HepG2 (cell line): ENCODE results near the gene GLO1. TPM values are rescaled to one million over a fixed set of nuclear protein-coding genes. Genes with fewer than 3 reads are reported as not detected.

Experiments
- ATRX ChIP-seq: sonication (generic); formaldehyde crosslinking; IDR thresholded peaks from 2 replicates; pipeline ENCODE4 v1.4.0; 2020; ENCODE audit warnings: missing genetic modification reagents, borderline replicate concordance
- ETV6 ChIP-seq: sonication (generic); formaldehyde crosslinking; conservative IDR thresholded peaks from 2 replicates; pipeline ENCODE4 v1.4.0; 2020; ENCODE audit warnings: missing genetic modification reagents
- FOXK2 ChIP-seq: fragments of 450-650 bp; IDR thresholded peaks from 2 replicates; pipeline ENCODE4 v1.6.1; 2016
- MAFG ChIP-seq: sonication (generic); formaldehyde crosslinking; IDR thresholded peaks from 2 replicates; pipeline ENCODE4 v1.5.1; 2020; ENCODE audit warnings: mild to moderate bottlenecking, missing genetic modification reagents
- MTF2 ChIP-seq: sonication (generic); formaldehyde crosslinking; IDR thresholded peaks from 2 replicates; pipeline ENCODE4 v1.5.0; 2020; ENCODE audit warnings: missing genetic modification reagents, borderline replicate concordance
- NFE2L2 ChIP-seq: fragments of 150-350 bp; IDR thresholded peaks from 2 replicates; pipeline ENCODE4 v1.6.1; 2014; ENCODE audit warnings: low read length
- TCF7L2 ChIP-seq: IDR thresholded peaks from 2 replicates; pipeline ENCODE4 v1.6.1; 2011; ENCODE audit warnings: mild to moderate bottlenecking, low read depth, low read length, moderate library complexity
- THAP9 ChIP-seq: sonication (generic); formaldehyde crosslinking; IDR thresholded peaks from 2 replicates; pipeline ENCODE4; 2020; ENCODE audit warnings: missing genetic modification reagents, mild to moderate bottlenecking, borderline replicate concordance
- TOPORS ChIP-seq: sonication (generic); formaldehyde crosslinking; IDR thresholded peaks from 2 replicates; pipeline ENCODE4 v1.8.0; 2023; ENCODE audit warnings: mild to moderate bottlenecking, missing genetic modification reagents
- ZBTB26 ChIP-seq: IDR thresholded peaks from 2 replicates; pipeline ENCODE4 v1.6.1; 2016; ENCODE audit warnings: missing compliant biosample characterization, missing genetic modification reagents, borderline replicate concordance
- ZBTB3 ChIP-seq: sonication (generic); formaldehyde crosslinking; IDR thresholded peaks from 2 replicates; pipeline ENCODE4 v1.4.0; 2020; ENCODE audit warnings: low read depth, mild to moderate bottlenecking, moderate library complexity, missing genetic modification reagents, borderline replicate concordance
- ZNF282 ChIP-seq: fragments of 450-650 bp; IDR thresholded peaks from 2 replicates; pipeline ENCODE4 v1.6.1; 2018; ENCODE audit not compliant: partially characterized antibody
- ZNF574 ChIP-seq: sonication (generic); formaldehyde crosslinking; IDR thresholded peaks from 2 replicates; pipeline ENCODE4 v1.4.0; 2020; ENCODE audit warnings: missing genetic modification reagents
- ZNF607 ChIP-seq: sonication (generic); formaldehyde crosslinking; IDR thresholded peaks from 2 replicates; pipeline ENCODE4 v1.5.1; 2020; ENCODE audit warnings: missing genetic modification reagents, mild to moderate bottlenecking, borderline replicate concordance
- ZNF724P ChIP-seq: sonication (generic); formaldehyde crosslinking; IDR thresholded peaks from 2 replicates; pipeline ENCODE4 v1.8.0; 2022; ENCODE audit warnings: missing genetic modification reagents, borderline replicate concordance
- polyA plus RNA-seq, 8 experiments: library from polyadenylated mRNA; depleted of rRNA in 3 of 8; stranded (reverse) in 7 of 8; unstranded in 1 of 8; fragments of >200 nt; fragmentation: Illumina TruSeq in 4 of 8; extraction: Trizol in 4 of 8; gene quantifications; 2 replicates each; pipeline versions ENCODE4 v1.2.1 to v1.2.3, GENCODE V29; 2011 to 2016; ENCODE audit warnings: low read depth in 4 of 8, missing spikeins in 1 of 8, mixed read lengths in 1 of 8; ENCODE audit not compliant: insufficient read depth in 1 of 8
- total RNA-seq, 5 experiments: library from RNA; depleted of rRNA; stranded (reverse); fragments of >200 nt; fragmentation: Illumina TruSeq; extraction: Trizol; gene quantifications; 2 replicates each; pipeline ENCODE4 v1.2.3, GENCODE V29; 2016; ENCODE audit warnings: low read depth in 1 of 5
- TF ChIP-seq, protein P1 (sequence below): IDR thresholded peaks from 2 replicates; pipeline ENCODE4 v1.6.1; 2018; ENCODE audit warnings: missing genetic modification reagents, mild to moderate bottlenecking, missing compliant biosample characterization
- TF ChIP-seq, protein P2 (sequence below): sonication (generic); formaldehyde crosslinking; IDR thresholded peaks from 2 replicates; pipeline ENCODE4 v1.9.0; 2021; ENCODE audit warnings: missing genetic modification reagents, borderline replicate concordance

The GLO1 gene
- total and polyA plus RNA-seq, 2 of the 13 experiments (the other 11 are each of a cell fraction or from before 2014, with no cell fraction given): 77.1 to 177 TPM

DNA sequence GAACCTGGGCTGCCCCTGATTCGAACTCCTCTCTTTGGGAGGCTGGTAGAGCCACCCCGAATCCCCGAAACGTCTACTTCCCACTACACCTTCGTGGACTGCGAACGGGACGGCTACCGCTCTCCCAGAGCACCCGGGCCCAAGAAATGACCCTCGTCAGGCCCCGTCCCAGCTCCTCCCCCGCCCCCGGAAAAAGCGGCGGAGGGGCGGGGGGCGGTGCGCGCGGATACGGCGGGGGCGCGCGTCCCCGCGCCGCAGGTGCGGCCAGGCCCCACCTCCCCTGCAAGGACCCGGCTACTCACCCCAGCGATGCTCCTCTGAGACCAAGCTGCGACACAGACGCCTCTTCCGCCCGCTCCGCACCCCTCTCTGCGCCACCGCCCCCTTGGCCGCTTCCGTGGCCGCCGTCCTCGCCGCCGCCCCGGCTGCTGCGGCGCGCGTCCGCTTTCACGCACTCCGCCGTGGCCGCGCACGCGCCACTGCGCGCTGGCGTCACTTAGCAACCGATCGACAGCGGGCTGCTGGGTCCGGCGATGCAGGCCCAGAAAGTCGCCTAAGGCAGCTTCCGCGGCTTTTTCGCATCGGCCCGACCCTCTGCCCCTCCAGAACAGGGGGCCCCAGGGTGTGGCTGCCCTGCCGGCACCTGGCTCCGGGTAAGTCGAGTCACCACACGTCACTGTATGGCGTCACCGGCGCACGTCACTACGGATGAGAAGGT, 63.3 kb downstream of the GLO1 start, which contains the start of gene BTBD9 (continued):
- TF ChIP-seq THAP9 (no peak), ZNF282 (no peak), ZNF724P (CRISPR knock-in tag) (no peak), TCF7L2 (no peak), FOXK2 (no peak), NFE2L2 (no peak), TOPORS (CRISPR knock-in tag) (peak; percentile 65), ETV6 (CRISPR knock-in tag) (no peak), ATRX (CRISPR knock-in tag) (no peak), ZNF574 (CRISPR knock-in tag) (peak; percentile 71), ZBTB26 (peak; percentile 27; the same call in 1 of the 2 replicates), MTF2 (CRISPR knock-in tag) (0 out of 2 replicates have a peak, but pooled peaks have one; percentile 27), ZBTB3 (0 out of 2 replicates have a peak, but pooled peaks have one; percentile 61), MAFG (CRISPR knock-in tag) (0 out of 2 replicates have a peak, but pooled peaks have one; percentile 42), ZNF607 (CRISPR knock-in tag) (peak; percentile 91)
- TF ChIP-seq, protein P1, sequence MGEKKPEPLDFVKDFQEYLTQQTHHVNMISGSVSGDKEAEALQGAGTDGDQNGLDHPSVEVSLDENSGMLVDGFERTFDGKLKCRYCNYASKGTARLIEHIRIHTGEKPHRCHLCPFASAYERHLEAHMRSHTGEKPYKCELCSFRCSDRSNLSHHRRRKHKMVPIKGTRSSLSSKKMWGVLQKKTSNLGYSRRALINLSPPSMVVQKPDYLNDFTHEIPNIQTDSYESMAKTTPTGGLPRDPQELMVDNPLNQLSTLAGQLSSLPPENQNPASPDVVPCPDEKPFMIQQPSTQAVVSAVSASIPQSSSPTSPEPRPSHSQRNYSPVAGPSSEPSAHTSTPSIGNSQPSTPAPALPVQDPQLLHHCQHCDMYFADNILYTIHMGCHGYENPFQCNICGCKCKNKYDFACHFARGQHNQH: no peak; the same call in 1 of the 2 replicates
- TF ChIP-seq, protein P2, sequence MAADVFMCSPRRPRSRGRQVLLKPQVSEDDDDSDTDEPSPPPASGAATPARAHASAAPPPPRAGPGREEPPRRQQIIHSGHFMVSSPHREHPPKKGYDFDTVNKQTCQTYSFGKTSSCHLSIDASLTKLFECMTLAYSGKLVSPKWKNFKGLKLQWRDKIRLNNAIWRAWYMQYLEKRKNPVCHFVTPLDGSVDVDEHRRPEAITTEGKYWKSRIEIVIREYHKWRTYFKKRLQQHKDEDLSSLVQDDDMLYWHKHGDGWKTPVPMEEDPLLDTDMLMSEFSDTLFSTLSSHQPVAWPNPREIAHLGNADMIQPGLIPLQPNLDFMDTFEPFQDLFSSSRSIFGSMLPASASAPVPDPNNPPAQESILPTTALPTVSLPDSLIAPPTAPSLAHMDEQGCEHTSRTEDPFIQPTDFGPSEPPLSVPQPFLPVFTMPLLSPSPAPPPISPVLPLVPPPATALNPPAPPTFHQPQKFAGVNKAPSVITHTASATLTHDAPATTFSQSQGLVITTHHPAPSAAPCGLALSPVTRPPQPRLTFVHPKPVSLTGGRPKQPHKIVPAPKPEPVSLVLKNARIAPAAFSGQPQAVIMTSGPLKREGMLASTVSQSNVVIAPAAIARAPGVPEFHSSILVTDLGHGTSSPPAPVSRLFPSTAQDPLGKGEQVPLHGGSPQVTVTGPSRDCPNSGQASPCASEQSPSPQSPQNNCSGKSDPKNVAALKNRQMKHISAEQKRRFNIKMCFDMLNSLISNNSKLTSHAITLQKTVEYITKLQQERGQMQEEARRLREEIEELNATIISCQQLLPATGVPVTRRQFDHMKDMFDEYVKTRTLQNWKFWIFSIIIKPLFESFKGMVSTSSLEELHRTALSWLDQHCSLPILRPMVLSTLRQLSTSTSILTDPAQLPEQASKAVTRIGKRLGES: no peak
